Glutamatergic neuron (in vitro differentiated cells): ENCODE data around the gene CROCC2. TPM values are rescaled to one million over a fixed set of nuclear protein-coding genes. Genes with fewer than 3 reads are reported as not detected.
A peak's percentile ranks its signal among the peaks of the same experiment; 100 is the strongest.

Source experiments
- DNase-seq: peaks from one replicate; pipeline ENCODE4 v3.0.0; 2022
- H3K27ac Mint-ChIP-seq: one replicate; pipeline ENCODE4 v1.8.0; 2020; ENCODE audit warnings: mild to moderate bottlenecking, mixed read lengths, inconsistent platforms; ENCODE audit not compliant: unreplicated experiment
- H3K27me3 Mint-ChIP-seq: one replicate; pipeline ENCODE4 v1.8.0; 2020; ENCODE audit warnings: mild to moderate bottlenecking, moderate library complexity, mixed read lengths, inconsistent platforms; ENCODE audit not compliant: unreplicated experiment
- H3K36me3 Mint-ChIP-seq: one replicate; pipeline ENCODE4 v1.8.0; 2020; ENCODE audit warnings: mild to moderate bottlenecking, mixed read lengths, inconsistent platforms; ENCODE audit not compliant: unreplicated experiment
- H3K4me1 Mint-ChIP-seq: one replicate; pipeline ENCODE4 v1.8.0; 2020; ENCODE audit warnings: mild to moderate bottlenecking, low read depth, mixed read lengths, inconsistent platforms; ENCODE audit not compliant: unreplicated experiment
- H3K4me3 Mint-ChIP-seq: one replicate; pipeline ENCODE4 v1.8.0; 2020; ENCODE audit warnings: mild to moderate bottlenecking, mixed read lengths, inconsistent platforms; ENCODE audit not compliant: unreplicated experiment
- H3K9me3 Mint-ChIP-seq: one replicate; pipeline ENCODE4 v1.8.0; 2020; ENCODE audit warnings: mild to moderate bottlenecking, moderate library complexity, mixed read lengths, inconsistent platforms; ENCODE audit not compliant: unreplicated experiment
- CTCF ChIP-seq: fragments of 200-600 bp; sonication (generic); IDR thresholded peaks from one replicate; pipeline ENCODE4 v1.5.0; 2021; ENCODE audit not compliant: partially characterized antibody, unreplicated experiment
- total RNA-seq: library from RNA; stranded (reverse); fragmentation: NEBNext Ultra II Directional; extraction: Animal tissue kit (Norgen Biotek cat#: 25700); gene quantifications from one replicate; pipeline ENCODE4 v1.2.1, GENCODE V29; 2021; ENCODE audit not compliant: unreplicated experiment

CROCC2 gene
- total RNA-seq, 1 donor from 2014 or later, result not detected

- DNase-seq, result no peak
- Mint-ChIP-seq H3K36me3 (no peaks in the 10 kb centered on the region), H3K9me3 (peaks cover 4% of the 10 kb centered on the region), H3K4me3 (no peak overlapping the region), H3K27ac (no peak overlapping the region), H3K27me3 (peaks cover 7% of the 10 kb centered on the region), H3K4me1 (no peaks in the 10 kb centered on the region)
- TF ChIP-seq CTCF, result no peak
These were observed 76.7 kb downstream of the CROCC2 start for GRCh38 chr2:240982821-240983281.

GRCh38 chr2:240983361-240983995 is 77.3 kb downstream of the CROCC2 start:
- DNase-seq, result peak; percentile 76
- no peak overlapping the region for H3K27ac Mint-ChIP-seq
- peak; percentile 37 for TF ChIP-seq CTCF
- peaks cover 4% of the 10 kb centered on the region for H3K9me3 Mint-ChIP-seq
- H3K27me3 Mint-ChIP-seq, result peaks cover 9% of the 10 kb centered on the region
- H3K36me3 Mint-ChIP-seq, result no peaks in the 10 kb centered on the region
- H3K4me1 Mint-ChIP-seq, result no peaks in the 10 kb centered on the region
- no peak overlapping the region for H3K4me3 Mint-ChIP-seq

GRCh38 chr2:240983996-240984498 is 77.9 kb downstream of the CROCC2 start:
- no peak for TF ChIP-seq CTCF
- peaks cover 9% of the 10 kb centered on the region for H3K27me3 Mint-ChIP-seq
- H3K36me3 Mint-ChIP-seq, result no peaks in the 10 kb centered on the region

GRCh38 chr2:240985881-240986786 is 80.0 kb downstream of the CROCC2 start:
- peaks cover 11% of the 10 kb centered on the region for H3K27me3 Mint-ChIP-seq
- no peak overlapping the region for H3K4me3 Mint-ChIP-seq
- no peaks in the 10 kb centered on the region for H3K4me1 Mint-ChIP-seq
- TF ChIP-seq CTCF, result no peak
- H3K36me3 Mint-ChIP-seq, result no peaks in the 10 kb centered on the region
- DNase-seq, result no peak
- H3K9me3 Mint-ChIP-seq, result peaks cover 4% of the 10 kb centered on the region
- no peak overlapping the region for H3K27ac Mint-ChIP-seq

More at GRCh38 chr2:240983996-240984498, 77.9 kb downstream of the CROCC2 start:
- Mint-ChIP-seq H3K27ac (no peak overlapping the region), H3K9me3 (peaks cover 4% of the 10 kb centered on the region), H3K4me3 (no peak overlapping the region), H3K4me1 (no peaks in the 10 kb centered on the region)
- DNase-seq, result peak; percentile 24
